ENCODE measurements around the gene DMRT2.

The DMRT2 gene

GRCh38 chr9:1046639-1047572 is 3.3 kb upstream of the DMRT2 start:
- TF ChIP-seq ZNF140 (tag by site-specific recombination; IDR thresholded peaks at IDR 0.05) (no peak), ZBTB7A (tag by site-specific recombination; IDR thresholded peaks at IDR 0.05; ENCODE audit: low read depth) (no peak), ZNF292 (tag by site-specific recombination; IDR thresholded peaks at IDR 0.05; ENCODE audit: borderline replicate concordance, low read depth) (no peak), SCRT1 (tag by site-specific recombination; IDR thresholded peaks at IDR 0.05; ENCODE audit: borderline replicate concordance) (no peak), ZBTB6 (tag by site-specific recombination; IDR thresholded peaks at IDR 0.05) (no peak)
- no peaks in the 10 kb centered on the region for H3K36me3 ChIP-seq (ENCODE audit: control insufficient read depth in 2 of 2, insufficient read depth in 1 of 2, low read length in 2 of 2)
- no peaks in the 10 kb centered on the region for H3K9me3 ChIP-seq (ENCODE audit: control insufficient read depth, insufficient read depth, low read depth, low read length)
- H3K4me3 ChIP-seq (ENCODE audit: low read depth, low read length), result no peak overlapping the region
- CTCF ChIA-PET, result interaction anchor here (0.8 kb wide), 1 partner anchor 37 kb away, joined by 3 read pairs; no protein-coding TSS in a partner anchor
- H3K27ac ChIP-seq (ENCODE audit: extremely low read depth, low read depth, low read length), result no peak overlapping the region
- POLR2A ChIA-PET, result no interaction called here
- no peaks in the 10 kb centered on the region for H3K4me1 ChIP-seq (ENCODE audit: control insufficient read depth, insufficient read depth, low read length)

DNA sequence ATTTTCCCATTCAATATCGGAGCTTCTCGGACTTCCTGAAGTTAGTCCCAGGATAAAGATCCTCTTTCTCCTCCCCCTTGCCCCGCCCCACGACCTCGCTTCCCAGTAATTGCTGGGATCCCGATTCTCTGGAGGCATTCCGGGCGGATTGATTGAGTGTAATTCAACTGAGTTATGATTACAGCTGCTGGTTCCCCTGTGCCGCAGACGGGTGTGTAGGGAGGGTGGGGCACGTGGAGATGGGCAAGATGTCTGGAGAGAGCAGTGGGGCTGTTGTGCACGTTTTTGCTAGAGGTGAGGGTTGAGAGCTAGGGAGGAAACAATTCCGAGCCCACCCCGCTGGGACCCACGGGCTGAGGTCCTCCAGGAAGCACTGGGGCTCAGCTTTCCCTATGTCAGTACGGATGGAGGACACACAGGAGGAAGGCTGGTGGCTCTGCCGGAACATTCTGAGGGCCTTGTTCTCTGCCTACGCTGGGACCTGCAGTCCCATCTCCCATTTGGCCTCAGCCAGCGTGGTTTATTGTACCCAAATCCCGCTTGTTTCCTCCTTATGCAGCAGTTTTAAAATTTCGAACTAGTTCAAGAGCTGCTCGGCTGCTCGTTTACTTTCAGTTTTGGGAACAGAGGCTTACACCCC is 2.4 kb upstream of the DMRT2 start:
- H3K36me3 ChIP-seq (ENCODE audit: control insufficient read depth in 2 of 2, insufficient read depth in 1 of 2, low read length in 2 of 2), result no peaks in the 10 kb centered on the region
- H3K4me3 ChIP-seq (ENCODE audit: low read depth, low read length), result no peak overlapping the region
- no peaks in the 10 kb centered on the region for H3K4me1 ChIP-seq (ENCODE audit: control insufficient read depth, insufficient read depth, low read length)
- H3K27ac ChIP-seq (ENCODE audit: extremely low read depth, low read depth, low read length), result no peak overlapping the region
- no peak for TF ChIP-seq TSHZ1 (tag by site-specific recombination; IDR thresholded peaks at IDR 0.05; ENCODE audit: borderline replicate concordance)
- TF ChIP-seq ZIC2 (tag by site-specific recombination; IDR thresholded peaks at IDR 0.05), result no peak
- no peak for TF ChIP-seq ZNF664 (tag by site-specific recombination; IDR thresholded peaks at IDR 0.05)
- no peak for TF ChIP-seq ZNF19 (tag by site-specific recombination; IDR thresholded peaks at IDR 0.05; ENCODE audit: low read depth)
- TF ChIP-seq ZNF571 (tag by site-specific recombination; IDR thresholded peaks at IDR 0.05), result no peak
- TF ChIP-seq, protein P1, sequence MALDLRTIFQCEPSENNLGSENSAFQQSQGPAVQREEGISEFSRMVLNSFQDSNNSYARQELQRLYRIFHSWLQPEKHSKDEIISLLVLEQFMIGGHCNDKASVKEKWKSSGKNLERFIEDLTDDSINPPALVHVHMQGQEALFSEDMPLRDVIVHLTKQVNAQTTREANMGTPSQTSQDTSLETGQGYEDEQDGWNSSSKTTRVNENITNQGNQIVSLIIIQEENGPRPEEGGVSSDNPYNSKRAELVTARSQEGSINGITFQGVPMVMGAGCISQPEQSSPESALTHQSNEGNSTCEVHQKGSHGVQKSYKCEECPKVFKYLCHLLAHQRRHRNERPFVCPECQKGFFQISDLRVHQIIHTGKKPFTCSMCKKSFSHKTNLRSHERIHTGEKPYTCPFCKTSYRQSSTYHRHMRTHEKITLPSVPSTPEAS (tag by site-specific recombination; IDR thresholded peaks at IDR 0.05), result no peak
- POLR2A ChIA-PET, result no interaction called here
- CTCF ChIA-PET, result interaction anchor here (0.8 kb wide), 1 partner anchor 36 kb away, joined by 3 read pairs; no protein-coding TSS in a partner anchor
- no peaks in the 10 kb centered on the region for H3K9me3 ChIP-seq (ENCODE audit: control insufficient read depth, insufficient read depth, low read depth, low read length)

DNA sequence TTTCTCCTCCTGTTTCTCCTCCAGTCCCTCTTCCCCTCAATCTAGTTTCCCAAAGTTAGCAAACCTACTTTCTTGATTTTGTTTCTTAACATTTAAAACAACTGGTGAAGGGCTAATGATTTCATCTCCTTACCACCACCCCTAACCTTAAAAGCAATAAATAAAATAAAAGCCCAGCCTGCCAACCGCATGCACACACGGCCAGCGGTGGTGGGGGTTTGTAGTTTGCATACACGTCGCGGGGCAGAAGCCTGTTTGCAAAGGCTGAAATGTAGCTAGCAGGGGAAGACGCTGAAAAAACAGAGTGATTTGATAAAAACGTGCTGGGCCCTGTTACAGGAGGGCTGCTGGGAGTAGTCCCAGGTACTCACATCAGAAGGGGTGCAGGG is 1.9 kb upstream of the DMRT2 start:
- no peak overlapping the region for H3K27ac ChIP-seq (ENCODE audit: extremely low read depth, low read depth, low read length)
- no peak overlapping the region for H3K4me3 ChIP-seq (ENCODE audit: low read depth, low read length)
- ChIA-PET POLR2A (no interaction called here), CTCF (no interaction called here)
- H3K36me3 ChIP-seq (ENCODE audit: control insufficient read depth in 2 of 2, insufficient read depth in 1 of 2, low read length in 2 of 2), result no peaks in the 10 kb centered on the region
- H3K9me3 ChIP-seq (ENCODE audit: control insufficient read depth, insufficient read depth, low read depth, low read length), result no peaks in the 10 kb centered on the region
- H3K4me1 ChIP-seq (ENCODE audit: control insufficient read depth, insufficient read depth, low read length), result no peaks in the 10 kb centered on the region
- TF ChIP-seq SP7 (tag by site-specific recombination; IDR thresholded peaks at IDR 0.05) (no peak), TCF7L2 (IDR thresholded peaks at IDR 0.05; ENCODE audit: borderline replicate concordance, low read depth, low read length) (no peak), ZBTB1 (tag by site-specific recombination; IDR thresholded peaks at IDR 0.05) (no peak), ZNF645 (tag by site-specific recombination; IDR thresholded peaks at IDR 0.05) (no peak)
- TF ChIP-seq, protein P2, sequence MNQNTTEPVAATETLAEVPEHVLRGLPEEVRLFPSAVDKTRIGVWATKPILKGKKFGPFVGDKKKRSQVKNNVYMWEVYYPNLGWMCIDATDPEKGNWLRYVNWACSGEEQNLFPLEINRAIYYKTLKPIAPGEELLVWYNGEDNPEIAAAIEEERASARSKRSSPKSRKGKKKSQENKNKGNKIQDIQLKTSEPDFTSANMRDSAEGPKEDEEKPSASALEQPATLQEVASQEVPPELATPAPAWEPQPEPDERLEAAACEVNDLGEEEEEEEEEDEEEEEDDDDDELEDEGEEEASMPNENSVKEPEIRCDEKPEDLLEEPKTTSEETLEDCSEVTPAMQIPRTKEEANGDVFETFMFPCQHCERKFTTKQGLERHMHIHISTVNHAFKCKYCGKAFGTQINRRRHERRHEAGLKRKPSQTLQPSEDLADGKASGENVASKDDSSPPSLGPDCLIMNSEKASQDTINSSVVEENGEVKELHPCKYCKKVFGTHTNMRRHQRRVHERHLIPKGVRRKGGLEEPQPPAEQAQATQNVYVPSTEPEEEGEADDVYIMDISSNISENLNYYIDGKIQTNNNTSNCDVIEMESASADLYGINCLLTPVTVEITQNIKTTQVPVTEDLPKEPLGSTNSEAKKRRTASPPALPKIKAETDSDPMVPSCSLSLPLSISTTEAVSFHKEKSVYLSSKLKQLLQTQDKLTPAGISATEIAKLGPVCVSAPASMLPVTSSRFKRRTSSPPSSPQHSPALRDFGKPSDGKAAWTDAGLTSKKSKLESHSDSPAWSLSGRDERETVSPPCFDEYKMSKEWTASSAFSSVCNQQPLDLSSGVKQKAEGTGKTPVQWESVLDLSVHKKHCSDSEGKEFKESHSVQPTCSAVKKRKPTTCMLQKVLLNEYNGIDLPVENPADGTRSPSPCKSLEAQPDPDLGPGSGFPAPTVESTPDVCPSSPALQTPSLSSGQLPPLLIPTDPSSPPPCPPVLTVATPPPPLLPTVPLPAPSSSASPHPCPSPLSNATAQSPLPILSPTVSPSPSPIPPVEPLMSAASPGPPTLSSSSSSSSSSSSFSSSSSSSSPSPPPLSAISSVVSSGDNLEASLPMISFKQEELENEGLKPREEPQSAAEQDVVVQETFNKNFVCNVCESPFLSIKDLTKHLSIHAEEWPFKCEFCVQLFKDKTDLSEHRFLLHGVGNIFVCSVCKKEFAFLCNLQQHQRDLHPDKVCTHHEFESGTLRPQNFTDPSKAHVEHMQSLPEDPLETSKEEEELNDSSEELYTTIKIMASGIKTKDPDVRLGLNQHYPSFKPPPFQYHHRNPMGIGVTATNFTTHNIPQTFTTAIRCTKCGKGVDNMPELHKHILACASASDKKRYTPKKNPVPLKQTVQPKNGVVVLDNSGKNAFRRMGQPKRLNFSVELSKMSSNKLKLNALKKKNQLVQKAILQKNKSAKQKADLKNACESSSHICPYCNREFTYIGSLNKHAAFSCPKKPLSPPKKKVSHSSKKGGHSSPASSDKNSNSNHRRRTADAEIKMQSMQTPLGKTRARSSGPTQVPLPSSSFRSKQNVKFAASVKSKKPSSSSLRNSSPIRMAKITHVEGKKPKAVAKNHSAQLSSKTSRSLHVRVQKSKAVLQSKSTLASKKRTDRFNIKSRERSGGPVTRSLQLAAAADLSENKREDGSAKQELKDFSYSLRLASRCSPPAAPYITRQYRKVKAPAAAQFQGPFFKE (tag by site-specific recombination; IDR thresholded peaks at IDR 0.05; ENCODE audit: borderline replicate concordance), result no peak
